Measurements from ENCODE around the gene ITGA5.
A peak's percentile ranks its signal among the peaks of the same experiment; 100 is the strongest.
"Not testable (repeated sequence)": the region's sequence is repeated elsewhere in the genome, so short reads cannot be mapped to it uniquely, and the experiment has no call there.

Gene ITGA5

DNA sequence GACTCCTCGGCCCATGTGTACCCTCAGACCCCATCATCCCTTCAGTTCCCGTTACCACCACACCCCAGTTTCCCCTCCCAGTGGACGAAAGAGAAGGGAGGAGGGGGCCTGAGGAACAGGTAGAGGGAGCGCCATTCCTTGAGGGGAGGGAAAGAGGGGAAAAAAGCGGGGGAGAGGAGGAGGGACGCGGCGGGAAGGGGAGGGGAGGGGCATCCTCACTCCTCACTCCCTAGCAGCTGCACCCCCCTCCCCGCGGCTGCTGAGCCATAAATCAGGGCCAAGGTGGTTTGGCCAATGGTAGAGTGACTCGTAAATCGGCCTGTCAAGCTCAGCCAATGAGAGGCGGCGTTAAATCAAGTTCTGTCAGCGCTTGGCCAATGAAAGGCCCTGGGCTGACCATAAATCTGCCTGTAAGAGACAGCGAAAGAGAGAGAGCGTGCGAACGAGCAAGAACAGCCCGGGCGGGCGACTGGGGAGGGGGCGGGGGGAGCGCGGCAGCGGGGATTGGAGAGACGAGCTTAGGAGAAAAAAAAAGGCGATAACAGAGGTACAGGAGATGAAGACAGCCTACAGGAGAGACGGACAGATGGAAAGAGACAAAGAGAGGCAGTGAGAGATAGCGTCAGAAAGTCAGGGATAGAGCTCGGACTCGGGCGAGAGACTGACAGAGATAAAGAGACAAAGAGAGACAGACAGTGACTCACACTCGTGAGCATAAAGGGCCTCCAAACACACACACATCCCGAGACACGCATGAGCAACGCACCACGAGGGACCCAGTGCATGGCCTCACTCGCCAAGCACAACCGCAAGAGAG lies 59.9 kb downstream of the ITGA5 start:
- no peaks in the 10 kb centered on the region for H3K36me3 ChIP-seq (ENCODE audit: insufficient read depth, low read length)
- H3K27ac ChIP-seq (ENCODE audit: low read depth, low read length) = peak overlapping the region; percentile 82
- no peaks in the 10 kb centered on the region for H3K27me3 ChIP-seq (ENCODE audit: insufficient read depth, low read length)
- peak overlapping the region; percentile 35 for H2AFZ ChIP-seq (ENCODE audit: low read length, unreplicated experiment)
- H3K4me1 ChIP-seq (ENCODE audit: control insufficient read depth, insufficient read depth, low read length, unreplicated experiment) = peaks cover 20% of the 10 kb centered on the region
- H3K4me3 ChIP-seq (ENCODE audit: low read depth, low read length) = peak overlapping the region; percentile 75
- no peaks in the 10 kb centered on the region for H3K79me2 ChIP-seq (ENCODE audit: control insufficient read depth, insufficient read depth, low read length, unreplicated experiment)

- H3K79me2 ChIP-seq (ENCODE audit: control insufficient read depth, insufficient read depth, low read length, unreplicated experiment) = no peaks in the 10 kb centered on the region
- H3K27me3 ChIP-seq (ENCODE audit: insufficient read depth, low read length) = no peaks in the 10 kb centered on the region
- peak overlapping the region; percentile 35 for H2AFZ ChIP-seq (ENCODE audit: low read length, unreplicated experiment)
- H3K4me1 ChIP-seq (ENCODE audit: control insufficient read depth, insufficient read depth, low read length, unreplicated experiment) = peaks cover 20% of the 10 kb centered on the region
- no peaks in the 10 kb centered on the region for H3K36me3 ChIP-seq (ENCODE audit: insufficient read depth, low read length)
- H3K27ac ChIP-seq (ENCODE audit: low read depth, low read length) = peak overlapping the region; percentile 65
- H3K4me3 ChIP-seq (ENCODE audit: low read depth, low read length) = peak overlapping the region; percentile 75
Observed at GRCh38 chr12:54358191-54358944, 60.7 kb downstream of the ITGA5 start.

GRCh38 chr12:54357506-54358190 lies 61.4 kb downstream of the ITGA5 start:
- Histone ChIP-seq H3K27me3 (ENCODE audit: insufficient read depth, low read length) (no peaks in the 10 kb centered on the region), H2AFZ (ENCODE audit: low read length, unreplicated experiment) (no peak overlapping the region), H3K79me2 (ENCODE audit: control insufficient read depth, insufficient read depth, low read length, unreplicated experiment) (no peaks in the 10 kb centered on the region), H3K36me3 (ENCODE audit: insufficient read depth, low read length) (no peaks in the 10 kb centered on the region), H3K27ac (ENCODE audit: low read depth, low read length) (no peak overlapping the region), H3K4me1 (ENCODE audit: control insufficient read depth, insufficient read depth, low read length, unreplicated experiment) (peaks cover 24% of the 10 kb centered on the region), H3K4me3 (ENCODE audit: low read depth, low read length) (peak overlapping the region; percentile 75)

- H3K36me3 ChIP-seq (ENCODE audit: insufficient read depth, low read length) = no peaks in the 10 kb centered on the region
- H3K4me1 ChIP-seq (ENCODE audit: control insufficient read depth, insufficient read depth, low read length, unreplicated experiment) = peaks cover 26% of the 10 kb centered on the region
- H3K79me2 ChIP-seq (ENCODE audit: control insufficient read depth, insufficient read depth, low read length, unreplicated experiment) = no peaks in the 10 kb centered on the region
- no peak overlapping the region for H2AFZ ChIP-seq (ENCODE audit: low read length, unreplicated experiment)
- no peaks in the 10 kb centered on the region for H3K27me3 ChIP-seq (ENCODE audit: insufficient read depth, low read length)
- no peak overlapping the region for H3K4me3 ChIP-seq (ENCODE audit: low read depth, low read length)
- no peak overlapping the region for H3K27ac ChIP-seq (ENCODE audit: low read depth, low read length)
Observed at GRCh38 chr12:54356951-54357356, 62.1 kb downstream of the ITGA5 start.

- Histone ChIP-seq H3K27me3 (ENCODE audit: insufficient read depth, low read length) (no peaks in the 10 kb centered on the region), H3K4me1 (ENCODE audit: control insufficient read depth, insufficient read depth, low read length, unreplicated experiment) (peaks cover 26% of the 10 kb centered on the region), H3K27ac (ENCODE audit: low read depth, low read length) (no peak overlapping the region), H2AFZ (ENCODE audit: low read length, unreplicated experiment) (no peak overlapping the region), H3K36me3 (ENCODE audit: insufficient read depth, low read length) (no peaks in the 10 kb centered on the region), H3K4me3 (ENCODE audit: low read depth, low read length) (no peak overlapping the region), H3K79me2 (ENCODE audit: control insufficient read depth, insufficient read depth, low read length, unreplicated experiment) (no peaks in the 10 kb centered on the region)
Observed at GRCh38 chr12:54356228-54356627, 62.8 kb downstream of the ITGA5 start.

DNA sequence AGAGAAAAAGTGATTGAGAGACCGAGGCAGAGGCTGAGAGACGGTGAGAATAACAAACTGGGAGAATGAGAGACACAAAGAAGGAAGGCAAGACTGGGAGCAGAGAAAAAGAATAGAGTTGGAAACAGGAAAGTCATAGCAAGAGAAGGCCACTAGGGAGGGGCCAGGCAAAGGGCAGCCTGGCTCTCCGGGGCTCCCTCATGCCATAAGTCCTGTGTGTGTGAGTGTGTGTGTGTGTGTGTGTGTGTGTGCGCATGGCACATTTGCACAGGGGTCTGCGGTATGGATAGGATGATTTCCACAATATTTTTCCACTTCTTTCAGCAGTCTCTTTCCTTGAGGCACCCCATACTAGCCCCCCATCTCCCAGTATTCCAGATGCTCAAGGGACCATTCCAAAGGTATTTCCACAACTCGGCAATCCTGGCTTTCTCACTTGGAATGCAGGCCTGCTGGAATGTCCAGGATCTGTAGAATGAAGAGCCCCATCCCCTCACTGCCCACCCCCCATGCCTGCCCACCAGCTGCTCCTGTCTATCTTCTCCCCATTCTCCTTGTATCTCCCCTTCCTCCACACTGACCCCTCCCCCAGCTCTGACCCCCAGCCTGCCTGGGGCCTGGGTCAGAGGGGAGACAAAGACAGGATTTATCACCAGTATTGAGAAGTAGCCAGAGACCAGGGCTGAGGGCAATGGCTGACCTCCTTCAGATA lies 63.8 kb downstream of the ITGA5 start:
- H3K79me2 ChIP-seq (ENCODE audit: control insufficient read depth, insufficient read depth, low read length, unreplicated experiment) = no peaks in the 10 kb centered on the region
- no peaks in the 10 kb centered on the region for H3K27me3 ChIP-seq (ENCODE audit: insufficient read depth, low read length)
- peaks cover 19% of the 10 kb centered on the region for H3K4me1 ChIP-seq (ENCODE audit: control insufficient read depth, insufficient read depth, low read length, unreplicated experiment)
- H3K4me3 ChIP-seq (ENCODE audit: low read depth, low read length) = no peak overlapping the region
- H2AFZ ChIP-seq (ENCODE audit: low read length, unreplicated experiment) = no peak overlapping the region
- H3K27ac ChIP-seq (ENCODE audit: low read depth, low read length) = no peak overlapping the region
- 0 out of 2 replicates have a peak, but pooled peaks cover 2% of the 10 kb centered on the region for H3K36me3 ChIP-seq (ENCODE audit: insufficient read depth, low read length)

- H2AFZ ChIP-seq (ENCODE audit: low read length, unreplicated experiment); H3K27ac ChIP-seq (ENCODE audit: low read depth, low read length); H3K4me3 ChIP-seq (ENCODE audit: low read depth, low read length); H3K79me2 ChIP-seq (ENCODE audit: control insufficient read depth, insufficient read depth, low read length, unreplicated experiment); H3K27me3 ChIP-seq (ENCODE audit: insufficient read depth, low read length); H3K36me3 ChIP-seq (ENCODE audit: insufficient read depth, low read length): not testable (repeated sequence)
- H3K4me1 ChIP-seq (ENCODE audit: control insufficient read depth, insufficient read depth, low read length, unreplicated experiment) = peaks cover 12% of the 10 kb centered on the region
Observed at GRCh38 chr12:54354271-54354670, 64.8 kb downstream of the ITGA5 start.

DNA sequence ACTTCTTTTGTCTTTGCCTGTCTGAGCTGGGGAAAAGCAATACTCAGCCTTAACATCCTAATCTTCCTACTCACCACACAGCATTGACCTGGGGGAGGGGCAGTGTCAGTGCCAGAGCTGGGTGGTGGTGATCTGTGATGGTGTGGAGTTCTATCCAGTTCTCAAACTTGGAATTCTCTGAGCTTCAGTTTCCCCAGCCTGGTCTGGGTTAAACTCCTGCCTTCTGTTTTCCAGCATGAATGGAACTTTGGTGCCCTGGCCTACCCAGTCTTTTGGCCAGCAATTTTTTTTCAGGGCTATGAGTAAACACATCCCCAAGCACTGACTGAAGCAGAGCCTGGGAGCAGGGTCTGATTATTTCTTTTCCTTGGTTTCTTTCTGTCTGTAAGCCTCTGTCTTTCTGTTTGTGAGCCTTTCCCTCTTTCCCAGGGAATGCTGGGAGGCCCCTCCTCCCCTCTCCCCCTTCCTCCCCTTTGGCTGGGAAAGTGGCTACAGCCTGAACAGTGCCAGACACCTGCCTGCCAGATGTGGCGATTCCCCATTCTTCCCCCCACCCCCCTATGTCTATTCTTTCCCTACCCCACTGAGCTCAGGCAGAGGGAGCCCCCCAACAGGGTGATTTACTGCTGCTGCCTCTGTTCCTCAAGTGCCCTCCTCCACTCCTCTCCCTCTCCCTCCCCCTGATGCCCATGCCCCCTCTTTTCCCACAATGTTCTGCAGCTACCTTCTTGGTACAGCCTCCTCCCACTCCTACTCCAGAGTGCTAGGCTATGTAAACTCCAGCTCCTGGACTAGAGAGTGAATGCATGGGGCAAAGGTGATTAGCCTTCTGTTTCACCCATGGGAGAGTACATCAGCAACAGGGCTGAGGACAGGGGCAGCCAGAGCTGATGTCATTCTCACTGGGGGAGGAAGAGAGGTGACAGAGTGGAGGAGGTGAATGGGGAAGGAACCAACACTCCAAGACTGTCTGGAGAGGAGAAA lies 65.9 kb downstream of the ITGA5 start:
- Histone ChIP-seq H3K27ac (ENCODE audit: low read depth, low read length) (no peak overlapping the region; the same call in 1 of the 2 replicates), H3K79me2 (ENCODE audit: control insufficient read depth, insufficient read depth, low read length, unreplicated experiment) (no peaks in the 10 kb centered on the region), H2AFZ (ENCODE audit: low read length, unreplicated experiment) (no peak overlapping the region), H3K4me3 (ENCODE audit: low read depth, low read length) (no peak overlapping the region), H3K36me3 (ENCODE audit: insufficient read depth, low read length) (peaks cover 11% of the 10 kb centered on the region; the same call in 1 of the 2 replicates), H3K27me3 (ENCODE audit: insufficient read depth, low read length) (no peaks in the 10 kb centered on the region), H3K4me1 (ENCODE audit: control insufficient read depth, insufficient read depth, low read length, unreplicated experiment) (peaks cover 12% of the 10 kb centered on the region)

DNA sequence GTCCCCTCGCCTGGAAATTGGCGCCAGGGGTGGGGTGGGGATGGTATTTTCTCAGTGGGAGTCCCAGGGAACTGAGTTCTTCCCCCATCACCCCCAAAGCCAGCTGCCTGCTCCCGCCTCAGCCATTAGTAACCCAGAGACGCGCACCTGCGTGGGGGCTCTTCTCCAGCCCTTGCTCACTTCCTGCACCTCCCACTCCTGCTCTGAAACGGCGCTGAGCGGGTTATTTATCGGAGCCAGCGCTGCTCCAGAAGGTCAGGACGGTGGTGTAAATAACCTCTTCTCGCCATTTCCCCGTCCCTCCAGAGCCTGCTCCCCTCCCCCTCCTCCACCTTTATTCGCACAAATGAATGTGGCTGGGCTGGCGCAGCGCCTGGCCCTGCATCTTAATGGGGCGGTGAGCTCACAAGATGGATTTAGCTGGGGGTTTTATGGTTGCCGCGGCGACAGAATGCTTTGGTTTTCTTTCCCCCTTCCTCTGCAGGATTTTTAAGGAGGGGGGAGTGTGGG lies 67.0 kb downstream of the ITGA5 start:
- Histone ChIP-seq H3K4me3 (ENCODE audit: low read depth, low read length) (no peak overlapping the region), H3K4me1 (ENCODE audit: control insufficient read depth, insufficient read depth, low read length, unreplicated experiment) (peaks cover 6% of the 10 kb centered on the region), H3K79me2 (ENCODE audit: control insufficient read depth, insufficient read depth, low read length, unreplicated experiment) (no peaks in the 10 kb centered on the region), H2AFZ (ENCODE audit: low read length, unreplicated experiment) (no peak overlapping the region), H3K27me3 (ENCODE audit: insufficient read depth, low read length) (no peaks in the 10 kb centered on the region), H3K27ac (ENCODE audit: low read depth, low read length) (no peak overlapping the region), H3K36me3 (ENCODE audit: insufficient read depth, low read length) (peaks cover 19% of the 10 kb centered on the region; the same call in 1 of the 2 replicates)
